Progenitor cell of endocrine pancreas (in vitro differentiated cells): Measurements from ENCODE around the gene PGGHG. TPM values are rescaled to one million over a fixed set of nuclear protein-coding genes. Genes with fewer than 3 reads are reported as not detected.
"Not testable (repeated sequence)": the region's sequence is repeated elsewhere in the genome, so short reads cannot be mapped to it uniquely, and the experiment has no call there.

Source experiments
- DNase-seq: peaks from one replicate; pipeline ENCODE4 v3.0.0; 2021; ENCODE audit warnings: low spot score; ENCODE audit not compliant: unreplicated experiment
- H3K27ac Mint-ChIP-seq: 2 replicates; pipeline ENCODE4 v1.8.0; 2021; ENCODE audit warnings: mild to moderate bottlenecking, moderate library complexity, mixed read lengths
- H3K27me3 Mint-ChIP-seq: 2 replicates; pipeline ENCODE4 v1.8.0; 2021; ENCODE audit warnings: mixed read lengths
- H3K36me3 Mint-ChIP-seq: 2 replicates; pipeline ENCODE4 v1.8.0; 2022; ENCODE audit warnings: mixed read lengths; ENCODE audit not compliant: insufficient read depth
- H3K4me1 Mint-ChIP-seq: 2 replicates; pipeline ENCODE4 v1.8.0; 2021; ENCODE audit warnings: low read depth, mixed read lengths
- H3K4me3 Mint-ChIP-seq: 2 replicates; pipeline ENCODE4 v1.8.0; 2021; ENCODE audit warnings: low read depth, mild to moderate bottlenecking, moderate library complexity, mixed read lengths
- H3K9me3 Mint-ChIP-seq: 2 replicates; pipeline ENCODE4 v1.8.0; 2021; ENCODE audit warnings: low read depth, mixed read lengths
- CTCF ChIP-seq: fragments of 200-600 bp; sonication (generic); IDR thresholded peaks from one replicate; pipeline ENCODE4 v1.5.0; 2021; ENCODE audit warnings: antibody characterized with exemption, mild to moderate bottlenecking; ENCODE audit not compliant: unreplicated experiment
- total RNA-seq: library from RNA; stranded (reverse); gene quantifications from 2 replicates; pipeline ENCODE4 v1.2.1, GENCODE V29; 2021

The PGGHG gene
- total RNA-seq, 1 donor from 2014 or later: 67.0 TPM

GRCh38 chr11:259413-259812 lies 29.5 kb upstream of the PGGHG start:
- peaks cover 3% of the 10 kb centered on the region for H3K9me3 Mint-ChIP-seq
- TF ChIP-seq CTCF: no peak
- no peak overlapping the region for H3K27ac Mint-ChIP-seq
- peaks cover 4% of the 10 kb centered on the region for H3K27me3 Mint-ChIP-seq
- H3K36me3 Mint-ChIP-seq: no peaks in the 10 kb centered on the region
- H3K4me1 Mint-ChIP-seq: no peaks in the 10 kb centered on the region
- no peak for DNase-seq
- H3K4me3 Mint-ChIP-seq: no peak overlapping the region

GRCh38 chr11:261624-262023 lies 27.3 kb upstream of the PGGHG start:
- Mint-ChIP-seq H3K36me3 (no peaks in the 10 kb centered on the region), H3K27me3 (peaks cover 4% of the 10 kb centered on the region), H3K4me1 (no peaks in the 10 kb centered on the region), H3K27ac (no peak overlapping the region), H3K4me3 (no peak overlapping the region), H3K9me3 (peaks cover 3% of the 10 kb centered on the region)
- no peak for TF ChIP-seq CTCF
- DNase-seq: no peak

GRCh38 chr11:266676-267439 lies 22.1 kb upstream of the PGGHG start:
- no peaks in the 10 kb centered on the region for H3K9me3 Mint-ChIP-seq
- H3K4me1 Mint-ChIP-seq: peaks cover 5% of the 10 kb centered on the region
- peaks cover 14% of the 10 kb centered on the region for H3K27me3 Mint-ChIP-seq
- no peaks in the 10 kb centered on the region for H3K36me3 Mint-ChIP-seq
- DNase-seq: no peak
- H3K4me3 Mint-ChIP-seq: no peak overlapping the region
- no peak for TF ChIP-seq CTCF
- H3K27ac Mint-ChIP-seq: no peak overlapping the region

GRCh38 chr11:267491-267994 lies 21.4 kb upstream of the PGGHG start:
- peaks cover 7% of the 10 kb centered on the region for H3K4me1 Mint-ChIP-seq
- H3K4me3 Mint-ChIP-seq: no peak overlapping the region
- no peaks in the 10 kb centered on the region for H3K9me3 Mint-ChIP-seq
- no peak for DNase-seq
- TF ChIP-seq CTCF: no peak
- H3K27me3 Mint-ChIP-seq: peaks cover 14% of the 10 kb centered on the region
- no peaks in the 10 kb centered on the region for H3K36me3 Mint-ChIP-seq
- no peak overlapping the region for H3K27ac Mint-ChIP-seq

GRCh38 chr11:268716-269145 lies 20.2 kb upstream of the PGGHG start:
- not testable (repeated sequence) for DNase-seq, H3K4me1 Mint-ChIP-seq, H3K27ac Mint-ChIP-seq, H3K9me3 Mint-ChIP-seq, H3K36me3 Mint-ChIP-seq, H3K4me3 Mint-ChIP-seq
- H3K27me3 Mint-ChIP-seq: peaks cover 14% of the 10 kb centered on the region
